LoVo (cell line): Measurements from ENCODE around the gene SORCS2.

ENCODE experiments used
- DNase-seq: peaks from one replicate; pipeline ENCODE4 v3.0.0-alpha.2; 2016; ENCODE audit warnings: low spot score

Gene SORCS2

GRCh38 chr4:7289589-7289988 lies 97.3 kb downstream of the SORCS2 start:
- DNase-seq: no peak

DNA sequence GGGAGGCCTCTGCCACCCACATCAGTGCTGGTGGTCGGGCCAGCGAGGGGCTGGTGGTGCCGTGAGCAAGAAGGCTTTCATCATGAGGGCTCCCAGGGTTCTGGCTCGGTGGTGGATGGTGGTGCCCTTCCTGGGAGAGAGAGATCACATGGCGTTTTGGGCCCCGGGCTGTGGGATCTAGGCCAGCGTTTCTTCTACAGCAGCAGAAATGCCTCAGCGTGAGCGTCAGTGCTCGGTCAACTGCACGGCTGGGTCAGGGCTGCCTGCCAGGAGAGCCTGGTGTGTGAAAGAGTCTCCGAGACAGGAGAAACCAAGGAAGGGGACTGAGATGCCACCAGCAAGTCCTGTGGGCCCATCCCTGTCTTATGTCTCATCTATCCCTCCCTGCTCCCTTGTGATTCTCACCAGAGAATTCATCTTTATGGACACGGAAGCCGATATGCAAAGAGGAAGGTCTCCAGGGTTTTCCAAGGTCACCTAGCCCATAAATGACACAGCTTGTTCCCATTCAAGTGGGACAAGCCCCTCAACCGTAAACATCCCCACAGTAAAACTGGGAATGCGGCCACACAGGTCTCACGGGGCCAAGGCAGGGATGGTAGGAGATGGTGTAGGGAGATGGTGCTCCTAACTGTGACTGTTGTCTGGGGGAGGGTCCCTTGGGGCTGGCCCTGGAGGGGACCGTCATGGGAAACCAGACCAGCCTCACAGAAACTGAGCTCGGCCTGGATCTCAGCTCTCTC lies 99.2 kb downstream of the SORCS2 start:
- no peak for DNase-seq

GRCh38 chr4:7293703-7294102 lies 101.4 kb downstream of the SORCS2 start:
- DNase-seq: no peak

GRCh38 chr4:7294176-7294756 lies 101.9 kb downstream of the SORCS2 start:
- DNase-seq: no peak

DNA sequence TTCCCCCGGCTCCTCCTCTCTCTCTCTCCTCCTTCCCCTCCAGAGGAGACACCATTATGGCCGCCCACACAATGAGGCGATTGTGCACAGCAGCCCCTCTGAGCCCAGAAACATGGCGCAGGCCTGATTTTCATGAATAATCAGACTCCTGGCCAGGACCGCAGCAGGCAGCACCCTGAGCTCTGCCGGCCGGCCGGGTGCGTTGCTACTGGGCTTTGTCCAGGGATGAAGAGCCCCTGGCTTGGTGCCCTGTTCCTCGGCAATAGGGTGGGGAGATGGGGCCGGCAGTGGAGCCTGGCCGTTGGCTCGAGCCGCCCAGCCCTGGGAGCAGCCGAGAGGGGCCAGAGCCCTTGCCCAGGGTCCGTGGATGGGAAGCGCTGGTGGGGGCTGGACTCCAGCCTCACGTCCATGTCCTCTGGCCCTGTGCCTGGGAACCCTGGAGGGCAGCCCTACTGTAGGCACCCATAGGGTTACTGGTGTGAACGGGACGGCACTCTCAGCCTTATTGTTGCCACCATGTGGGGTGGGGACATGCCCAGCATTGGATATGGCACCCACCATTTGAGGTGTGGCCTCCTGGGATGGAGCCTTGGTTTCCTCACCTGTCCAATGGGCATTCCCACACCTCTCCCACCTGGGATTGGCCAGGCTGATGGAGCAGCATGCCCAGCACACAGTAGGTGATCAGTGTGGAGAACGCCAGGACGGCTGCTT lies 103.0 kb downstream of the SORCS2 start:
- no peak for DNase-seq

GRCh38 chr4:7295911-7296660 lies 103.7 kb downstream of the SORCS2 start:
- DNase-seq: no peak

GRCh38 chr4:7296661-7297335 lies 104.5 kb downstream of the SORCS2 start:
- no peak for DNase-seq

DNA sequence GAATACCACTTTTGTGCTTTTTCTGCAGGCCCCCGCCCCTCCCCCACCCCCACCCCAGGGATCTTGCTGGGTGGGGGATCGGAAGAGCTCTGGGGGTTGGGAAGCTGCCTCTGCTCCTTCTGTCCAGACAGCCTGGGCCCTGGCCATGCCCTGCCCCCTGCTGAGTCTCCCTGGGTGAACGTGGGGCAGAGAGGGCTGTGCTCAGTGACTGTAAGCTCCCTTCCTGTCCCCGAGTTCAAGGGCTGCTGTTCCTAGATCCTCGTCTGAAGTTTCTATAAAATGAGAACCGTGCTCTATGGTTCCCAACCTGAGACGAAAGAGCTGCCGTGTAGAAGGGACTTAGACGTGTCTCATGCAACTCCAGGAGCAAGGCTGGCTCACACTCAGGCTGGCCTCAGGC lies 105.0 kb downstream of the SORCS2 start:
- no peak for DNase-seq

DNA sequence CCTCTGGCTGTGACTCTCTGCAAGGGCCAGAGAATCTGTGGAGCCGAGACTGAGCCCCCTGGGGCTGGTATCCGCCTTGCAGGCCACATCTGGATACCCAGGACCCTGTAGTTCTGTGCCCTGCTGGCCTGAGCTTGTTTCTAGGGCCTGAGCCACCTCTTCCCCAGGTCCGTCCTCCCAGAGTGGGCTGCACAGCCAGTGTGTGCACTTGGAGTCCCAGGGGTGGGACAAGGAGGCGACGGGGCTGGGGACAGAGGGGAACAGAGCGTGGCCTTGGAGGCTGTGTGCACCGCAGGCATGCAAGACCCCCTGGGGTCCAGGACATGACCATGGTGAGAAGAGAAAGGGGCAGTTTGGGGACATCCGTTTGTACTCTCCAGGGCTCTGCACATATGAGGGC lies 105.5 kb downstream of the SORCS2 start:
- DNase-seq: no peak

GRCh38 chr4:7298619-7299009 lies 106.3 kb downstream of the SORCS2 start:
- no peak for DNase-seq

- no peak for DNase-seq
Measured at GRCh38 chr4:7299010-7299907, 106.9 kb downstream of the SORCS2 start.

- DNase-seq: no peak
Measured at GRCh38 chr4:7299908-7300710, 107.8 kb downstream of the SORCS2 start.

DNA sequence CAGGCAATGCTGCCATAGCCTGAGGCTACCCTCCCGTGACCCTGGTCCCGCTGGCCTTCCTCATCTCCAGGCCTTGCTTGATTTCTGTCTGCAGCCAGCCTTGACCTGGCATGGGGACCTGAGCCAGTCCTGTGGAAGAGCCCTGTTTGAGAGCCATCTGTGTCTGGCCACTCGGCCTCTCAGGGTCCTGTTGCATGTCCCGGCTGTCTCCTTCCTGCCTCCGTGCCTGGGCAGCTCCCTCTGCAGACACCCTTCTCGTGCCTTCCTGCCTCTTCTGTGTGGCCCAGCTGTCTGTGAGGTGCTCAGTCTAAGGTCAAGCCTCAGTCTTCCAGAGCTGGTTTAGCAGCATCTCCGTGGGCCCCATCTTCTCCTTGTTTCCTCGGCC lies 108.4 kb downstream of the SORCS2 start:
- DNase-seq: no peak

- no peak for DNase-seq
Measured at GRCh38 chr4:7301126-7301785, 108.9 kb downstream of the SORCS2 start.

DNA sequence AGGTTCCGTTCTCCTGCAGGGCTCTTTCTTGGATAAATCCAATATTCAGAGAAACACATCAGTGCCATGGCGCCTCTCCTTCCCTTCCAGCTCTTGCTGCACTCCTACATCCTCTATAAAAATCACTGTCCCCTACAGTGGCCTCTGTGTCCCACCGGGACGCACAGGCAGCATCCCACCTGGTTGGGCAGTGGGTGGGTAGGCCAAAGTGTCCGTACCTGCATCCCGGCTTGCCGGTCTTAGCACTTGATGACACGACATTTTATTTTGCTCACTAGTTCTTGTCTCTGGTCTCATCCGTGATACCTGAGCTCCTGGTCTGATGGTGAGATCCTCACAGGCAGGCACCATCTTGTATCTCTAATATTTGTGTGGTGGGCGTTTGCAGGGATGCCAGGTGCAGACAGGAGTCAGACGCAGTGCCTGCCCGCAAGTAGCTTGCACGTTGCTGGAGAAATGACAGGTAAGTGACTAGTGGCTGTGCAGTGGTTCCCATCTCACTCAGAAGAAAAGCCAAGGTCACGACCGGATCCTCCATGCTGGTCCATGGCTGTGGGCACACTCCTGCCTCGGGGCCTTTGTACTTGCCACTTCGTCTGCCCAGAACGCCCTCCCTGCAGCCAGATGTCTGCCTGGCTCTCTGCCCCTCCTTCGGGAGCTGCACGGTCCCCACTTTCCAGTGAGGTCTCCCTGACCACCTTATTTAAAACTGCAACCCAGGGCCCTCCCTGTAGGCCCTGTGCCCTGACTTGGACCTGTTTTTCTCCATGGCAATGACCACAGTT lies 109.7 kb downstream of the SORCS2 start:
- DNase-seq: no peak

- no peak for DNase-seq
Measured at GRCh38 chr4:7302781-7303404, 110.6 kb downstream of the SORCS2 start.

- no peak for DNase-seq
Measured at GRCh38 chr4:7303561-7303960, 111.2 kb downstream of the SORCS2 start.

GRCh38 chr4:7304436-7304835 lies 112.1 kb downstream of the SORCS2 start:
- no peak for DNase-seq
